ENCODE measurements around the gene EDEM3.

- TF ChIP-seq CTCF (IDR thresholded peaks at IDR 0.05), result no peak
- TF ChIP-seq ZFX (IDR thresholded peaks at IDR 0.05; ENCODE audit: borderline replicate concordance), result no peak
Observed at GRCh38 chr1:184753117-184753516, 1.5 kb downstream of the EDEM3 start.
